ENCODE measurements around the gene CPNE5. TPM values are rescaled to one million over a fixed set of nuclear protein-coding genes. Genes with fewer than 3 reads are reported as not detected.

CPNE5 gene
- total RNA-seq, 1 donor from 2014 or later, result 1.3 TPM

GRCh38 chr6:36735110-36736071 lies 103.9 kb downstream of the CPNE5 start:
- peak overlapping the region; percentile 39 to 56 for H3K4me3 ChIP-seq
- peak overlapping the region; percentile 71 to 88 for H3K27ac ChIP-seq
- no peaks in the 10 kb centered on the region for H3K36me3 ChIP-seq
- intact Hi-C loops (cut with DNase I), result loop anchor here (2.0 kb wide), 2 partner anchors 57 to 189 kb away; partner anchors contain the start of genes CDKN1A and STK38
- peak; percentile 15 to 51 (median 40) for TF ChIP-seq CTCF (IDR thresholded peaks at IDR 0.05)
- H3K27me3 ChIP-seq, result no peaks in the 10 kb centered on the region
- DNase-seq (ENCODE audit: low spot score in 2 of 2), result peak; percentile 59 to 93
- H3K9me3 ChIP-seq, result no peaks in the 10 kb centered on the region
- peaks cover 3 to 16% of the 10 kb centered on the region in 2 donors for H3K4me1 ChIP-seq

GRCh38 chr6:36734486-36735060 lies 104.7 kb downstream of the CPNE5 start:
- intact Hi-C loops (cut with DNase I), result loop anchor here (2.0 kb wide), 2 partner anchors 56 to 188 kb away; partner anchors contain the start of genes CDKN1A and STK38
- no peak for DNase-seq (ENCODE audit: low spot score in 2 of 2)
- peak overlapping the region; percentile 71 to 88 for H3K27ac ChIP-seq

GRCh38 chr6:36733300-36733699 lies 105.9 kb downstream of the CPNE5 start:
- no peaks in the 10 kb centered on the region for H3K36me3 ChIP-seq
- no peak for DNase-seq (ENCODE audit: low spot score in 2 of 2)
- no peaks in the 10 kb centered on the region for H3K27me3 ChIP-seq
- H3K27ac ChIP-seq, result no peak overlapping the region
- no peak overlapping the region for H3K4me3 ChIP-seq
- TF ChIP-seq CTCF (IDR thresholded peaks at IDR 0.05), result no peak
- intact Hi-C loops (cut with DNase I), result no loop called here
- H3K9me3 ChIP-seq, result no peaks in the 10 kb centered on the region
- peaks cover 3 to 16% of the 10 kb centered on the region in 2 donors for H3K4me1 ChIP-seq

More at GRCh38 chr6:36734486-36735060, 104.7 kb downstream of the CPNE5 start:
- Histone ChIP-seq H3K9me3 (no peaks in the 10 kb centered on the region), H3K4me1 (peaks cover 3 to 16% of the 10 kb centered on the region in 2 donors), H3K4me3 (peak overlapping the region; percentile 39 to 56), H3K36me3 (no peaks in the 10 kb centered on the region), H3K27me3 (no peaks in the 10 kb centered on the region)
- no peak for TF ChIP-seq CTCF (IDR thresholded peaks at IDR 0.05)

DNA sequence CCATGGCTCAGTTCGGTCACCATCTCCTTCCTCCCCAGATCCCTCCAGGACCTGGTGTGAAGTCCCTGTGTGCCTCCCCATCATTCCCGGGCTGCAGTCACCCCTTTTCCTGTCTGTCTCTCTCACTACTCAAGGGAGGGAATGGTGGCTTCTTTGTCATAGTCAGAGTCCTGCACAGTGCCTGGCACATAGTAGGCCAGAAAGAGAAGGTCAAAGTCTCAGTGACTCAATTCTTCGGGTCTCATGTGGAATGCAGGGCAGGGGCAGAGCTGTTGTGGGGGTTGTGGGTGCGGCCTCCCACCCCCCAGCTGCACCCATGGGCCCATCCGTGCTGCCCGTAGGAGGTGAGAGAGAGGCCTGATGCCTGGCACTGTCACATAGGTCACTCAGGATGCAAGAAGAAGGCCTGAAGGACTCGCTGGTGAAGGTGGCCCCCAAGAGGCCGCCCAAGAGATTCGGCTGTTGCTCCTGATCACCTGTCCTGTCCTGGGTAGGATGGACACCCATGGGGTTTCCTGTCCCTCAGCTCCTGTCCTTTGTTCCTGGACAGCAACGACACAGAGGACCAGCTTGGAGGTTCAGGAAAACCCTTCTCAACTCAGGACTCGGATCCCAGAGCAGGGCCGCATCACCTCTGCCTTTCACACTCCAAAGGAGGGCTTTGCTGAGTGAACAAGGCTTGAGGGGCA lies 107.5 kb downstream of the CPNE5 start:
- no peak overlapping the region for H3K27ac ChIP-seq
- no peak overlapping the region for H3K4me3 ChIP-seq
- DNase-seq (ENCODE audit: low spot score in 2 of 2), result no peak
- H3K27me3 ChIP-seq, result no peaks in the 10 kb centered on the region
- intact Hi-C loops (cut with DNase I), result no loop called here
- H3K36me3 ChIP-seq, result no peaks in the 10 kb centered on the region
- no peak for TF ChIP-seq CTCF (IDR thresholded peaks at IDR 0.05)
- H3K9me3 ChIP-seq, result no peaks in the 10 kb centered on the region
- peaks cover 3 to 16% of the 10 kb centered on the region in 2 donors for H3K4me1 ChIP-seq

Measured in ascending aorta (tissue), 2 donors.